Neural cell (in vitro differentiated cells): ENCODE results near the gene SNRNP70. TPM values are rescaled to one million over a fixed set of nuclear protein-coding genes. Genes with fewer than 3 reads are reported as not detected.
"Not testable (repeated sequence)": the region's sequence is repeated elsewhere in the genome, so short reads cannot be mapped to it uniquely, and the experiment has no call there.

Experiments used
- H2AFZ ChIP-seq: fragments of 200-600, 300-800 bp; sonication (generic), shearing (Covaris generic); 2 replicates; pipeline ENCODE4 v1.6.0; 2014; ENCODE audit warnings: low read depth, mild to moderate bottlenecking, antibody characterized with exemption, low read length, moderate library complexity
- H3F3A ChIP-seq: fragments of 200-600 bp; shearing (Covaris generic); 2 replicates; pipeline ENCODE4 v1.6.1; 2016; ENCODE audit warnings: mild to moderate bottlenecking, moderate library complexity, mixed read lengths, antibody characterized with exemption, low read length; ENCODE audit not compliant: insufficient read depth, poor library complexity, severe bottlenecking
- H3K27ac ChIP-seq: fragments of 200-600, 300-800 bp; sonication (generic), shearing (Covaris generic); 2 replicates; pipeline ENCODE4 v1.5.1; 2014; ENCODE audit warnings: mild to moderate bottlenecking, low read length, moderate library complexity
- H3K27me3 ChIP-seq: fragments of 300-800, 200-600 bp; sonication (generic), shearing (Covaris generic); 2 replicates; pipeline ENCODE4 v1.6.0; 2014; ENCODE audit warnings: mild to moderate bottlenecking, low read depth, low read length, moderate library complexity; ENCODE audit not compliant: insufficient read depth
- H3K36me3 ChIP-seq: fragments of 300-800, 200-600 bp; sonication (generic), shearing (Covaris generic); 2 replicates; pipeline ENCODE4 v1.5.1; 2014; ENCODE audit warnings: mild to moderate bottlenecking, antibody characterized with exemption, low read length, moderate library complexity; ENCODE audit not compliant: insufficient read depth
- H3K4me2 ChIP-seq: fragments of 300-800, 200-600 bp; sonication (generic), shearing (Covaris generic); 2 replicates; pipeline ENCODE4 v1.6.0; 2014; ENCODE audit warnings: mild to moderate bottlenecking, low read length
- H3K4me3 ChIP-seq: fragments of 300-800, 200-600 bp; sonication (generic), shearing (Covaris generic); 2 replicates; pipeline ENCODE4 v1.5.1; 2014; ENCODE audit warnings: mild to moderate bottlenecking, low read length, moderate library complexity
- H3K79me2 ChIP-seq: fragments of 200-600 bp; shearing (Covaris generic); replicated peaks from 2 replicates; pipeline ENCODE4 v1.6.0; 2014; ENCODE audit warnings: mild to moderate bottlenecking, low read length, moderate library complexity; ENCODE audit not compliant: insufficient read depth
- H3K9ac ChIP-seq: fragments of 300-800, 200-600 bp; sonication (generic), shearing (Covaris generic); 2 replicates; pipeline ENCODE4 v1.6.1; 2016; ENCODE audit warnings: mild to moderate bottlenecking, low read length, mixed read lengths
- H3K9me2 ChIP-seq: fragments of 200-600 bp; shearing (Covaris generic); 2 replicates; pipeline ENCODE4 v1.6.1; 2016; ENCODE audit warnings: mild to moderate bottlenecking, low read length, mixed read lengths; ENCODE audit not compliant: insufficient read depth
- H3K9me3 ChIP-seq: fragments of 200-600, 300-800 bp; sonication (generic), shearing (Covaris generic); 2 replicates; pipeline ENCODE4 v1.6.1; 2016; ENCODE audit warnings: mild to moderate bottlenecking, mixed run types, low read length, moderate library complexity, mixed read lengths
- H4K20me1 ChIP-seq: fragments of 200-600 bp; shearing (Covaris generic); 2 replicates; pipeline ENCODE4 v1.6.1; 2016; ENCODE audit warnings: mild to moderate bottlenecking, mixed run types; ENCODE audit not compliant: insufficient read depth
- EP300 ChIP-seq: fragments of 450-650 bp; conservative IDR thresholded peaks from 2 replicates; pipeline ENCODE4 v1.6.1; 2014; ENCODE audit warnings: antibody characterized with exemption, mild to moderate bottlenecking, moderate library complexity; ENCODE audit not compliant: poor library complexity, severe bottlenecking
- EZH2 ChIP-seq: fragments of 200-600, 300-800 bp; shearing (Covaris generic), sonication (generic); IDR thresholded peaks from 2 replicates; pipeline ENCODE4 v1.6.1; 2014; ENCODE audit warnings: antibody characterized with exemption, low read length, borderline replicate concordance, mild to moderate bottlenecking; ENCODE audit not compliant: insufficient read depth, poor library complexity, severe bottlenecking
- MXI1 ChIP-seq: fragments of 450-650 bp; conservative IDR thresholded peaks from 2 replicates; pipeline ENCODE4 v1.6.1; 2014; ENCODE audit warnings: antibody characterized with exemption, mild to moderate bottlenecking; ENCODE audit not compliant: poor library complexity, severe bottlenecking
- POLR2AphosphoS5 ChIP-seq: IDR thresholded peaks from 2 replicates; pipeline ENCODE4 v1.6.1; 2012
- RAD21 ChIP-seq: fragments of 450-650 bp; conservative IDR thresholded peaks from 2 replicates; pipeline ENCODE4 v1.6.1; 2014; ENCODE audit warnings: antibody characterized with exemption, mild to moderate bottlenecking, moderate library complexity
- SMC3 ChIP-seq: fragments of 450-650 bp; conservative IDR thresholded peaks from 2 replicates; pipeline ENCODE4 v1.6.1; 2014; ENCODE audit warnings: antibody characterized with exemption, mild to moderate bottlenecking, moderate library complexity; ENCODE audit not compliant: poor library complexity
- TAF1 ChIP-seq: IDR thresholded peaks from 2 replicates; pipeline ENCODE4 v1.6.1; 2012; ENCODE audit warnings: low read depth
- polyA plus RNA-seq: library from polyadenylated mRNA; depleted of rRNA; stranded (reverse); fragments of >200 nt; gene quantifications from 2 replicates; pipeline ENCODE4 v1.2.3, GENCODE V29; 2014
- TF ChIP-seq, protein P1 (sequence below): IDR thresholded peaks from 2 replicates; pipeline ENCODE4 v1.6.1; 2012; ENCODE audit warnings: borderline replicate concordance
- TF ChIP-seq, protein P2 (sequence below): fragments of 450-650 bp; IDR thresholded peaks from 2 replicates; pipeline ENCODE4 v1.5.1; 2014; ENCODE audit warnings: antibody characterized with exemption, mild to moderate bottlenecking, moderate library complexity; ENCODE audit not compliant: poor library complexity, severe bottlenecking

The SNRNP70 gene
- polyA plus RNA-seq, 1 donor from 2014 or later: 721 TPM

DNA sequence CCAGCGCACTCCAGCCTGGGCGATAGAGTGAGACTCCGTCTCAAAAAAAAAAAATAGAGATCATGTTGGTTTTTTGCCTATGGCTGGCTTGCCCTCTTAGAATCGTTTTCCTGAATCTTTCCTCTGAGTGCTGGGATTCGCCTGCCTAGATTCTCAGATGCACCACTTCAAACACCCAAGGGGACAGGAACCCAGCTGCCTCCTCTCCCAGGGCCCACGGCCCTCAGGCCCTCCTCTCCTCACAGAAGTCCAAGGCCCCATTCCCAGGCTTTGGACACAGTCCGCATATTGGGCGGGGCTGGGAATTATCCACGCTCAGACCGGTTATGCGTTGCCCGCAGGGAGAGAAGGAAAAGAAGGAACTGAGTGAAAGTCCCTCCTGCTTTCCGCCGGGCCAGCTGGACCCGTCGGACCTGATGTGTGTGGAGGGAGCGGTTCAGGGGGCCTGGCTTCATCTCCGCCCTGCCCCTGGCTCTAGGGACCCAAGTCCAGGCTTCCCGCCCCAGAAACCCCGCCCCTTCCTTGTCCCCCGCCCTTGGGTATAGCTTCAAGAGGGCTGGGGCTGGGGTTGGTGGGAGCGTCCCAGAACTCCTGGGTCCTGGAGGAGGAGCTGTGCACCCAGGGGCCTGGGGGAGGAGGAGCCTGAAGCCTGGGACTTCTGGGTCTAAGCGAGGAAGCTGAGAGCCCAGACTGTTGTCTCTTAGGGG, 39.9 kb downstream of the SNRNP70 start:
- Histone ChIP-seq H3K79me2 (no peaks in the 10 kb centered on the region), H3K36me3 (no peaks in the 10 kb centered on the region), H3K27ac (no peak overlapping the region), H4K20me1 (no peaks in the 10 kb centered on the region), H3K27me3 (peaks cover 8% of the 10 kb centered on the region), H3K9me3 (no peaks in the 10 kb centered on the region), H3K9ac (no peak overlapping the region), H3K4me3 (no peak overlapping the region), H2AFZ (no peak overlapping the region), H3K9me2 (no peaks in the 10 kb centered on the region), H3K4me2 (no peak overlapping the region), H3F3A (no peaks in the 10 kb centered on the region)
- TF ChIP-seq POLR2AphosphoS5 (no peak), SMC3 (no peak), TAF1 (no peak), EZH2 (no peak), MXI1 (no peak), EP300 (no peak), RAD21 (no peak)
- TF ChIP-seq, protein P1, sequence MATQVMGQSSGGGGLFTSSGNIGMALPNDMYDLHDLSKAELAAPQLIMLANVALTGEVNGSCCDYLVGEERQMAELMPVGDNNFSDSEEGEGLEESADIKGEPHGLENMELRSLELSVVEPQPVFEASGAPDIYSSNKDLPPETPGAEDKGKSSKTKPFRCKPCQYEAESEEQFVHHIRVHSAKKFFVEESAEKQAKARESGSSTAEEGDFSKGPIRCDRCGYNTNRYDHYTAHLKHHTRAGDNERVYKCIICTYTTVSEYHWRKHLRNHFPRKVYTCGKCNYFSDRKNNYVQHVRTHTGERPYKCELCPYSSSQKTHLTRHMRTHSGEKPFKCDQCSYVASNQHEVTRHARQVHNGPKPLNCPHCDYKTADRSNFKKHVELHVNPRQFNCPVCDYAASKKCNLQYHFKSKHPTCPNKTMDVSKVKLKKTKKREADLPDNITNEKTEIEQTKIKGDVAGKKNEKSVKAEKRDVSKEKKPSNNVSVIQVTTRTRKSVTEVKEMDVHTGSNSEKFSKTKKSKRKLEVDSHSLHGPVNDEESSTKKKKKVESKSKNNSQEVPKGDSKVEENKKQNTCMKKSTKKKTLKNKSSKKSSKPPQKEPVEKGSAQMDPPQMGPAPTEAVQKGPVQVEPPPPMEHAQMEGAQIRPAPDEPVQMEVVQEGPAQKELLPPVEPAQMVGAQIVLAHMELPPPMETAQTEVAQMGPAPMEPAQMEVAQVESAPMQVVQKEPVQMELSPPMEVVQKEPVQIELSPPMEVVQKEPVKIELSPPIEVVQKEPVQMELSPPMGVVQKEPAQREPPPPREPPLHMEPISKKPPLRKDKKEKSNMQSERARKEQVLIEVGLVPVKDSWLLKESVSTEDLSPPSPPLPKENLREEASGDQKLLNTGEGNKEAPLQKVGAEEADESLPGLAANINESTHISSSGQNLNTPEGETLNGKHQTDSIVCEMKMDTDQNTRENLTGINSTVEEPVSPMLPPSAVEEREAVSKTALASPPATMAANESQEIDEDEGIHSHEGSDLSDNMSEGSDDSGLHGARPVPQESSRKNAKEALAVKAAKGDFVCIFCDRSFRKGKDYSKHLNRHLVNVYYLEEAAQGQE: no peak
- TF ChIP-seq, protein P2, sequence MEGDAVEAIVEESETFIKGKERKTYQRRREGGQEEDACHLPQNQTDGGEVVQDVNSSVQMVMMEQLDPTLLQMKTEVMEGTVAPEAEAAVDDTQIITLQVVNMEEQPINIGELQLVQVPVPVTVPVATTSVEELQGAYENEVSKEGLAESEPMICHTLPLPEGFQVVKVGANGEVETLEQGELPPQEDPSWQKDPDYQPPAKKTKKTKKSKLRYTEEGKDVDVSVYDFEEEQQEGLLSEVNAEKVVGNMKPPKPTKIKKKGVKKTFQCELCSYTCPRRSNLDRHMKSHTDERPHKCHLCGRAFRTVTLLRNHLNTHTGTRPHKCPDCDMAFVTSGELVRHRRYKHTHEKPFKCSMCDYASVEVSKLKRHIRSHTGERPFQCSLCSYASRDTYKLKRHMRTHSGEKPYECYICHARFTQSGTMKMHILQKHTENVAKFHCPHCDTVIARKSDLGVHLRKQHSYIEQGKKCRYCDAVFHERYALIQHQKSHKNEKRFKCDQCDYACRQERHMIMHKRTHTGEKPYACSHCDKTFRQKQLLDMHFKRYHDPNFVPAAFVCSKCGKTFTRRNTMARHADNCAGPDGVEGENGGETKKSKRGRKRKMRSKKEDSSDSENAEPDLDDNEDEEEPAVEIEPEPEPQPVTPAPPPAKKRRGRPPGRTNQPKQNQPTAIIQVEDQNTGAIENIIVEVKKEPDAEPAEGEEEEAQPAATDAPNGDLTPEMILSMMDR: no peak

DNA sequence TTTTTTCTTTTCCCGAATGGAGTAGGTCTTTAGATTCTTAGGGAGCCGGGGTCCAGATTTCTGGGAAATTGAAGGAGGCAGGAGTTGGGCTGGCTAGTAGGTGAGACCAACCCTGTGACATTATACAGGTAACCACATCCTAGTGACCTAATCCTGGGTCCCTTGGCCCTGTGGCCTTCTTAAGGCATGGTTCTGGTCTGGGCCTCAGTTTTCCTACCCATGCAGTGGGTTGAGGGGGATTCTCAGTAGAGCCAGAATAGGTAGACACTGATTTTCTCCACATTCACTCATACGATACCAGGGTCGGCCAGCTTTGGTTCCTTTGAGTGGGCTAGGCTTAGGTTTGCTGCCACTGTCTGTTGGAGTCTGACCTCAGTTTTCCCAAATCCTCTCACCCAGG, 41.3 kb downstream of the SNRNP70 start:
- Histone ChIP-seq H3K9me2 (no peaks in the 10 kb centered on the region), H3K9ac (no peak overlapping the region), H3K4me3 (no peak overlapping the region), H3K79me2 (no peaks in the 10 kb centered on the region), H3K4me2 (no peak overlapping the region), H4K20me1 (no peaks in the 10 kb centered on the region), H3K36me3 (no peaks in the 10 kb centered on the region), H3F3A (no peaks in the 10 kb centered on the region), H3K27ac (no peak overlapping the region), H3K27me3 (no peaks in the 10 kb centered on the region), H2AFZ (no peak overlapping the region), H3K9me3 (no peaks in the 10 kb centered on the region)
- TF ChIP-seq, protein P1: no peak
- TF ChIP-seq POLR2AphosphoS5: no peak
- TF ChIP-seq, protein P2: no peak
- no peak for TF ChIP-seq SMC3

DNA sequence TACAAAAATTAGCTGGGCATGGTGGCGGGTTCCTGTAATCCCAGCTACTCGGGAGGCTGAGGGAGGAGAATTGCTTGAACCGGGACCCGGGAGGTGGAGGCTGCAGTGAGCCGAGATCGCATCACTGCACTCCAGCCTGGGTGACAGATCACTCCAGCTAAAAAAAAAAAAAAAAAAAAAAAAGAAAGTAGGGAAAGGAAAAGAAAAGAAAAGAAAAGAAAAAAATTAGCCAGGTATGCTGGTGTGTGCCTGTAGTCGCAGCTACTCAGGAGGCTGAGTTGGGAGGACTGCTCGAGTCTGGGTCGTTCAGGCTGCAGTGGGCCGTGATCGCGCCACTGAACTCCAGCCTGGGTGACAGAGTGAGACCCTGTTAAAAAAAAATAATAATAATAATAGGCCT, 42.0 kb downstream of the SNRNP70 start:
- H3K9me2 ChIP-seq, H3K9ac ChIP-seq, H3K27me3 ChIP-seq, H3K36me3 ChIP-seq, H3F3A ChIP-seq, H3K4me2 ChIP-seq, H3K9me3 ChIP-seq, H4K20me1 ChIP-seq, H3K4me3 ChIP-seq, H2AFZ ChIP-seq, H3K79me2 ChIP-seq: not testable (repeated sequence)
- peak overlapping the region; percentile 42 for H3K27ac ChIP-seq
